Mucosa of rectum (tissue), 2 donors: ENCODE results near the gene PTPN6.

ENCODE experiments used
- H3K27ac ChIP-seq, 2 donors: one replicate each; pipeline ENCODE4 v1.7.0; 2013; ENCODE audit warnings: inconsistent platforms in 2 of 2, low read depth in 2 of 2, low read length in 2 of 2
- H3K27me3 ChIP-seq, 2 donors: one replicate each; pipeline ENCODE4 v1.7.0; 2013; ENCODE audit warnings: low read length in 2 of 2; ENCODE audit not compliant: control insufficient read depth in 2 of 2, insufficient read depth in 2 of 2
- H3K36me3 ChIP-seq, 2 donors: one replicate each; pipeline ENCODE4 v1.7.0; 2013; ENCODE audit warnings: low read length in 2 of 2; ENCODE audit not compliant: control insufficient read depth in 2 of 2, insufficient read depth in 2 of 2
- H3K4me1 ChIP-seq, 2 donors: one replicate each; pipeline ENCODE4 v1.7.0; 2013; ENCODE audit warnings: low read length in 2 of 2, mild to moderate bottlenecking in 1 of 2; ENCODE audit not compliant: control insufficient read depth in 2 of 2, insufficient read depth in 2 of 2
- H3K4me3 ChIP-seq, 2 donors: one replicate each; pipeline ENCODE4 v1.7.0; 2013; ENCODE audit warnings: low read length in 2 of 2
- H3K9ac ChIP-seq, 2 donors: one replicate each; pipeline ENCODE4 v1.7.0; 2013; ENCODE audit warnings: low read length in 2 of 2, low read depth in 1 of 2, mild to moderate bottlenecking in 1 of 2
- H3K9me3 ChIP-seq, 2 donors: one replicate each; pipeline ENCODE4 v1.7.0; 2013; ENCODE audit warnings: low read length in 2 of 2; ENCODE audit not compliant: control insufficient read depth in 2 of 2
- donor health status: healthy.
- donor health status: Normal muscosa, but diverticular disease.

The PTPN6 gene

GRCh38 chr12:6961695-6962284 lies 10.6 kb downstream of the PTPN6 start:
- H3K4me1 ChIP-seq, result peaks cover 60 to 69% of the 10 kb centered on the region in 2 donors
- H3K4me3 ChIP-seq, result peak overlapping the region; percentile 72 to 91
- no peaks in the 10 kb centered on the region for H3K27me3 ChIP-seq
- peaks cover 15 to 26% of the 10 kb centered on the region in 2 donors for H3K36me3 ChIP-seq
- H3K27ac ChIP-seq, result peak overlapping the region; percentile 98 to 99
- no peaks in the 10 kb centered on the region for H3K9me3 ChIP-seq
- peak overlapping the region; percentile 89 to 99 for H3K9ac ChIP-seq

DNA sequence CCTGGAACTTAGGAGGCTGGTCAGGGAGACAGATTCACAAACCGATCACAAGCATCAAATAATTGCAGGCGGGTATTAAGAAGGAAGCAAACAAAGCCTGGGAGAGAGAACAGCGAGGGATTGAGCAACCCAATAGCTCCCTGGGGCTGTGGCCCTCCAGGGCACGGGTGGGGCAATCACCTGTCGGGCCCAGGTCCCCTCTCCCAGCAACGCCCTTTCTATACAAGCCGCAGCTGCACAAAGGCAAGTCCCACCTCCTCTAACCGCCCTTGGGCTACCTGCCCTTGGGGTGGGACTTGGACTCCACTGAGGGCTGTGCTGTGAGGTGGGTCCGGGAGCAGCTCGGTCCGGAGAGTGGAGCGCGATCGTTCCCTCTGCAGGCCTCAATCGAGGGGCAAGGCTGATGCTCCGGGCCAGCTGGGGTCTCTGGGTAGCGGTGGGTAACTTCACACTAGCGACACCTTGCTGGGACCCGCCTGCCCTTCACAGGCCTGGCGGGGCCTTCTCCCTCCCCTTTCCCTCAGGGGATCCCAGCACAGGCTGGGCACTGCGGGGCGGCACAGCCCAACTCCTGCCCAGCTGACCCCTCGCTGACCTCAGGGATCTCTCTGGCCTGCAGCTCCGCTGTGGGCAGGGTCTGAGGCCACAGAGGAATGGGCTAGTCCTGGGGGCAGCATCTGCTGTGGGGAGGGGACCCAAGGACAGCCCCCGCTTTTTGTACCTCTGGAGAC lies 11.3 kb downstream of the PTPN6 start:
- peak overlapping the region; percentile 72 to 91 for H3K4me3 ChIP-seq
- no peaks in the 10 kb centered on the region for H3K9me3 ChIP-seq
- H3K36me3 ChIP-seq, result peaks cover 19 to 27% of the 10 kb centered on the region in 2 donors
- H3K27ac ChIP-seq, result peak overlapping the region; percentile 98 to 99
- peaks cover 63 to 65% of the 10 kb centered on the region in 2 donors for H3K4me1 ChIP-seq
- peak overlapping the region; percentile 89 to 99 for H3K9ac ChIP-seq
- no peaks in the 10 kb centered on the region for H3K27me3 ChIP-seq

DNA sequence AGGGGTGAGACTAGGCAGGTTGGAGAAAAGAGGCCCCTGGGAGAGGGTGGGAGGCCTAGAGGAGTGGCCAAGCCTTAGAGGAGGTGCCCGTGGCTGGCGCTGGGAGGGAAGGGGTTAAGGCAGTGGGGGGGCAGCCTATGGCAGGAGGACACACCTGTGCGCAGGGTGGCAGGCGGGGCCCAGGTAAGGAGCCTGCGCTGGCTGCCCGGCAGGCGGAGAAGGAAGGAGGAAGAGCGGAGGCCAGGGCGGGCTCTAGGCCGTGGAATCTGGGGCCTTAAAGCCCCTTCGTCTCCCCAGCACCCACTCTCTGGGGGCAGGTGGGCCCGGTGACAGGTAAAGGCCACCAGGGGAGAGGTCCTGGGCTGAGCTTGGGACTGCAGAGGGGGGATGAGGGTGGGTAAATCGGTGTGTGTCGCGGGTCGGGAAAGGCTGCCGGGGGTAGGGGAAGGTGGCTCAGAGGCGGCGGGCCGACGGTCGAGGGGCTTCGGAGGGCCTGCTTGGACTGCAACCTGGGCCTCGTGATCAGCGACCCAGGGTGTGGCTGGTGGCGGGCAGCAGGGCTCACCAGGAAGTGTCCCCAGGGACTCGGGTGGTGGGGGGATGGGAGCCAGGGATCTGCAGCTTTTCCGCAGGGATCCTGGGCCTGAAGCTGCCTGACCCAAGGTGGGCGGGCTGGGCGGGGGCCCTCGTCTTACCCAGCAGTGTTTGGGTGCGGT lies 12.0 kb downstream of the PTPN6 start:
- Histone ChIP-seq H3K9me3 (no peaks in the 10 kb centered on the region), H3K27me3 (no peaks in the 10 kb centered on the region), H3K27ac (peak overlapping the region; percentile 98 to 99), H3K36me3 (peaks cover 26 to 29% of the 10 kb centered on the region in 2 donors), H3K9ac (peak overlapping the region; percentile 89 to 99), H3K4me1 (peaks cover 61 to 63% of the 10 kb centered on the region in 2 donors), H3K4me3 (peak overlapping the region; percentile 72 to 91)

DNA sequence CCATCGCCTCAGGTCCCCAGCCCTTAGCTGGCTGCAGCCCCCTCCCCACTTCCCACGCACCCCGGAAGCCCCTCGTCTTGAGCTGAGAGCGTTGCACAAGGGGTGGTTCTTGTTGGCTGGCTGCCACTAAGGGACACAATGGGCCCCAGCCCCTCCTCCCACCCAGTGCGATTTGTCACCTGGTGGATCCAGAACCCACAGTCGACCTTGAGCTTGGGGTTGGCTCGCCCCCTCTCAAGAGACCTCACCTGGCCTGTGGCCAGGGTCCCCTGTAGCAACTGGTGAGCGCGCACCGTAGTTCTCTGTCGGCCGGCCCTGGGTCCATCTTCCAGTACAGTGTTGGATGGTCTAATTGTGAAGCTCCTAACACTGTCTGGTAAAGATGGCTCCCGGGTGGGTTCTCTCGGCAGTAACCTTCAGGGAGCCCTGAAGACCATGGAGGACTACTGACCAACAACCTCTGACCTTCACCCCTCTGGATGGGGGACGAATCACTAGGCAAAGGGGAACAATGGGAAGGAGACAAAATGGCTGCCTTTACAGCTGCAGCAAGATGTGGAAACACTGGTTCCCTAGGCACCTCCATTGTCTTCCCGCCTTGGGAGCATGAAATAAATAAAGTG lies 12.7 kb downstream of the PTPN6 start:
- Histone ChIP-seq H3K4me1 (peaks cover 64 to 65% of the 10 kb centered on the region in 2 donors), H3K27ac (peak overlapping the region; percentile 98 to 99), H3K9me3 (no peaks in the 10 kb centered on the region), H3K27me3 (no peaks in the 10 kb centered on the region), H3K9ac (peak overlapping the region; percentile 86 to 99), H3K4me3 (peak overlapping the region; percentile 72 to 91), H3K36me3 (peaks cover 33 to 34% of the 10 kb centered on the region in 2 donors)

- Histone ChIP-seq H3K27me3 (no peaks in the 10 kb centered on the region), H3K36me3 (peaks cover 35% of the 10 kb centered on the region in 2 donors), H3K27ac (peak overlapping the region; percentile 98 to 99), H3K4me3 (peak overlapping the region; percentile 72 to 91), H3K4me1 (peaks cover 68% of the 10 kb centered on the region in 2 donors), H3K9me3 (no peaks in the 10 kb centered on the region), H3K9ac (peak overlapping the region; percentile 86 to 99)
Measured at GRCh38 chr12:6964605-6965025, 13.5 kb downstream of the PTPN6 start.

DNA sequence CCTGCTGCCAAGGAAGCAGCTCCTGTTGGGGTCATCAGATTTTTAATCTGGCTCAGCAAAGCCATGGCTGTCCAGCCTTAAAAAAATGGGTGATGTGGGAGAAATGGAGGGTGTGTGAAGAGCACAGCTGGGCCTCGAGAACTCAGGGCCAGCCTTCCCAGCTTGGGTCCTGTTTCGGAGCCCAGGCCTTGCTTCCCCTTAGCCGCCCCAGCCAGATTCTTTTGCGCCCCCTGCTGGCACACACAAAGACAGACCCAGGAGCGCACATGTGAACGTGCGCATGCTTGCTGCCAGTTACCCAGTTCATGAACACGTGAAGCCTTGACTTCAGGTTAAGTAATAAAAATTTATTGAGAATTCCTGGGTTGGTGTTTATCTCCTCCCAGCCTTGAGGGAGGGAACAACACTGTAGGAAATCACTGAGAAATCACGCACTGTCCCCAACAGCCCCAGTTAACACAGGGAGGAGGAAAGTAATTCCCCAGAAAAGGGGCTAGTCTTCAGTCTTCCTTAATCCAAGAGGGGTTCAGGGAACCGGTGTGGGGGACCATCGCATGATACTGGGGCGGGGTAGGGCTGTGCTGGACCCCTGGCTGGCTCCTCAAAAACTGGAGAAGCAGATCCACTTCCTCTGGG lies 14.0 kb downstream of the PTPN6 start:
- peak overlapping the region; percentile 86 to 99 for H3K9ac ChIP-seq
- H3K36me3 ChIP-seq, result peaks cover 35% of the 10 kb centered on the region in 2 donors
- no peaks in the 10 kb centered on the region for H3K27me3 ChIP-seq
- H3K9me3 ChIP-seq, result no peaks in the 10 kb centered on the region
- peak overlapping the region; percentile 72 to 91 for H3K4me3 ChIP-seq
- peak overlapping the region; percentile 98 to 99 for H3K27ac ChIP-seq
- H3K4me1 ChIP-seq, result peaks cover 63 to 68% of the 10 kb centered on the region in 2 donors

- Histone ChIP-seq H3K27me3 (no peaks in the 10 kb centered on the region), H3K4me3 (peak overlapping the region in 1 of 2 donors; percentile 47), H3K9me3 (no peaks in the 10 kb centered on the region), H3K36me3 (peaks cover 35% of the 10 kb centered on the region in 2 donors), H3K27ac (peak overlapping the region; percentile 85 to 98), H3K4me1 (peaks cover 57 to 63% of the 10 kb centered on the region in 2 donors), H3K9ac (peak overlapping the region; percentile 33 to 99)
Measured at GRCh38 chr12:6965714-6966113, 14.6 kb downstream of the PTPN6 start.

GRCh38 chr12:6966351-6966750 lies 15.2 kb downstream of the PTPN6 start:
- H3K9ac ChIP-seq, result no peak overlapping the region
- peaks cover 52 to 58% of the 10 kb centered on the region in 2 donors for H3K4me1 ChIP-seq
- H3K9me3 ChIP-seq, result no peaks in the 10 kb centered on the region
- H3K27ac ChIP-seq, result peak overlapping the region in 1 of 2 donors; percentile 26
- H3K4me3 ChIP-seq, result no peak overlapping the region
- no peaks in the 10 kb centered on the region for H3K27me3 ChIP-seq
- H3K36me3 ChIP-seq, result peaks cover 35% of the 10 kb centered on the region in 2 donors

DNA sequence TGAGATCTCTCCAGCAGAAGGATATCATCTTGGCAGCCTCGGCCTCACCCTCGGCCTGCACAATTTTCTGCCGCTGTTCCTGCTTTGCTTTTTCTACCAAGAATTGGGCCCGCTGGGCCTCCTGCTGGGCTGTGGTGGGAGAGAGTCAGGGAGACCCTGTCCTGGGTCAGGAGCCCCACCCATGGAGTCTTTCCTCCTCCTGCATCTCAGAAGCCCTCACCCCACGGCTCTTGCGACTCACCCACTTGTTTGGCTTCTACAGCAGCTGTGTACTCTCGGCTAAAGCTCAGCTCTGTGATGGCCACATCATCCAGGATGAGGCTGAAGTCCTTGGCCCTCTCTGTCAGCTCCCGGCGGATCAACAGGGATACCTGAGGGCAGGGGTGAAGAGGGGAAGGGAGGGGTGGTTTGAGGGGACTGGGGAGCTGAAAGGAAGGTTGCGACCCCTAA lies 16.5 kb downstream of the PTPN6 start:
- no peaks in the 10 kb centered on the region for H3K27me3 ChIP-seq
- H3K4me3 ChIP-seq, result no peak overlapping the region
- peaks cover 44 to 51% of the 10 kb centered on the region in 2 donors for H3K4me1 ChIP-seq
- no peaks in the 10 kb centered on the region for H3K9me3 ChIP-seq
- H3K36me3 ChIP-seq, result peaks cover 35% of the 10 kb centered on the region in 2 donors
- peak overlapping the region in 1 of 2 donors; percentile 20 for H3K27ac ChIP-seq
- no peak overlapping the region for H3K9ac ChIP-seq
